Kidney glomerular epithelial cell (primary cell): Measurements from ENCODE around the gene SLC2A8.

Source experiments
- DNase-seq: peaks from one replicate; lab custom pipeline; 2025; lab: John Stamatoyannopoulos, UW

SLC2A8 gene

DNA sequence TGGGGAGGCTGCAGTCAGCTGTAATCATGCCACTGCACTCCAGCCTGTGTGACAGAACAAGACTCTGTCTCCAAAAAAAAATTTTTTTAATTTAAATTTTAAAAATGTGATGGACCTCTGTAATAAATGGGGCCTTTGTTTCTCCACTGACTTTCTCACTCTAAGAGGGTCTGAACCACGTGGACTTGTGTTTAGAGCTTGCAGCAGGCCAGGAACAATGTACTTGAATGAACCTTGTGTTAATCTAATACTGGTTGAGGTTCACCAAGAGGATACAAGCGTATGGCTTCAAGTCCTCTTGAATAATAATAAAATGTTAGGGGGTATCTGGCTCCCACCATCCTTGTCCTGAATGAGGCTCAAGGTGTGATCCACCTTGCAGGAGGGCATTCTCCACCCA is 14.4 kb upstream of the SLC2A8 start:
- no peak for DNase-seq

DNA sequence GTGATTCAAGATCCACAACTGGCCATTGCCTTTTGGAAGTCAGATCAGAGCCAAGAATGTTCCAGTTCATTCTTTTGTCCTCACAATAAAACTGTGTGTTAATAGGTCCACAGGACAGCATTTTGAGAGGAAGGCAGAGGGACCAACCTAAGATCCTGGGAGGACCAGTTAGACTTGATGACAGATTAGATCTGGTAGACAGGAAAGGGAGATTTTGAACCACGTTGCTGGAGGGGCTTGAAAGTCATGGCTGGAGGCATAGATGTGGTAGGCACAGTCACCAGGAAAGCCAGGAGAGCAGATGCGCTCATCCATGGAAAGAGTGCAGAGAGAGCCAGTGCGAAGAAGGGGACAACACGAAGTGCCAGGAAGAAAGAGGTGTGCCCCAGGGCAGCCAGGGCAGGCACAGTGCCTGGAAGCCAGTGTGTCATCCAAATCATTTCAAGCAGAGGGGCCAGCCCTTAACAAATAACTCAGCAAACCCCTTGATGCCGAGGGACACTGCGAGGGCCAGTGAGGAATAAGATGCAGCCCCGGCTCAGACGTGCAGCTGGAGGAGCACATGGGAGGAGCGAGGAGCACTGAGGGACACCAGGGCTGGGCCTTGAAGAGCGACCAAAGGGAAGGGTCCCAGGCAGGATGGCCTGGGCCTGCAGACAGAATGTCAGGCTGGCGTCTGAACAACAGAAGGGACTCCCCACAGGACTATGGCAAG is 12.8 kb upstream of the SLC2A8 start:
- DNase-seq = no peak

DNA sequence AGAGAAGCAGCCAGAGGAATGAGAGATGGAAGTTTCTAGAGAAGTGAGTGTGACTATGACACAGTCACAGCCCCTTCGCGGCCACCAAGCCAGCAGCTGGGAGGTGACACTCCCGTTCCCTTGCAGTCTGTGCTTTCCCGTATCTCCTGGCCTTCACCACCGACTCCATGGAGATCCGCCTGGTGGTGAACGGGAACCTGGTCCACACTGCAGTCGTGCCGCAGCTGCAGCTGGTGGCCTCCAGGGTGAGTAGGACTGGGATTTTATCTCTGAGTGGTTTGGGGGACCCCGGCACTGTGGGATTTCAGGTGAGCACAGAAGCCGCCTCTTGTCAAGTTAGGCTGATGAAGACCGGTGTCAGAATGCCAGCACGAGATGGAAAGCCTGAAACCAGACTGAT is 12.1 kb upstream of the SLC2A8 start:
- DNase-seq = no peak

DNA sequence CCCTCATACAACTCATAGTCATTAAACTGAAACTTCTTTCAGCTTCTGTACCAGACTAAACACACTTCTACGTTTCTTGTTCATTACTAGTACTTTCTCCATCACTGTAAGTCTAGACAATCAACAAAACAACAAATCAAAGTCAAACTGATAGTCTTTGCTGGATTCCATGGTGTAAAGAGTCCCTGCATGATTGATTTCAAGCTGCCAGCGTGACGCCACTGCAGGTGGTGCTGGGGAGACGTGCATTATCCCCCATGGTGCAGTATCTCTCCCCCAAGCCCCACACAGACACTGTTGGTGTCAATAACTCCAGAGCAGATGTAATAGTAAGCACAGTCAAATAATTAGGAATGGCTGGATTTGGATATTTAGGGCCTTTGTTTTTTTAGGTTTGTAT is 10.7 kb upstream of the SLC2A8 start:
- no peak for DNase-seq

DNA sequence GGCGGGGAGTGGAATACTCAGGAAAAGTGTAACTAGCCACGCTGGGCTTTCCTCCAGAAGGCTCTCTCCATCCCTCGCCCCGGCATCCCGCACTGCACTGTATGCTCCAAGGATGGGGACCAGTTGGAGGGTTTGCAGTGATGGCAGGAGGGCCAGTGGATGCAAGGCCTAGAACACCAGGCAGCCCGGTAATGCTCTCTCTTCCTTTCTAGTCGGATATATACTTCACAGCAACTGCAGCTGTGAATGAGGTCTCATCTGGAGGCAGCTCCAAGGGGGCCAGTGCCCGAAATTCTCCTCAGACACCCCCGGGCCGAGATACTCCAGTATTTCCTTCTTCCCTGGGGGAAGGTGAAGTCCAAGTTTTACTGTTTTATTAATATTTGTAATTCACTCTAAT is 10.0 kb upstream of the SLC2A8 start:
- DNase-seq = no peak

DNA sequence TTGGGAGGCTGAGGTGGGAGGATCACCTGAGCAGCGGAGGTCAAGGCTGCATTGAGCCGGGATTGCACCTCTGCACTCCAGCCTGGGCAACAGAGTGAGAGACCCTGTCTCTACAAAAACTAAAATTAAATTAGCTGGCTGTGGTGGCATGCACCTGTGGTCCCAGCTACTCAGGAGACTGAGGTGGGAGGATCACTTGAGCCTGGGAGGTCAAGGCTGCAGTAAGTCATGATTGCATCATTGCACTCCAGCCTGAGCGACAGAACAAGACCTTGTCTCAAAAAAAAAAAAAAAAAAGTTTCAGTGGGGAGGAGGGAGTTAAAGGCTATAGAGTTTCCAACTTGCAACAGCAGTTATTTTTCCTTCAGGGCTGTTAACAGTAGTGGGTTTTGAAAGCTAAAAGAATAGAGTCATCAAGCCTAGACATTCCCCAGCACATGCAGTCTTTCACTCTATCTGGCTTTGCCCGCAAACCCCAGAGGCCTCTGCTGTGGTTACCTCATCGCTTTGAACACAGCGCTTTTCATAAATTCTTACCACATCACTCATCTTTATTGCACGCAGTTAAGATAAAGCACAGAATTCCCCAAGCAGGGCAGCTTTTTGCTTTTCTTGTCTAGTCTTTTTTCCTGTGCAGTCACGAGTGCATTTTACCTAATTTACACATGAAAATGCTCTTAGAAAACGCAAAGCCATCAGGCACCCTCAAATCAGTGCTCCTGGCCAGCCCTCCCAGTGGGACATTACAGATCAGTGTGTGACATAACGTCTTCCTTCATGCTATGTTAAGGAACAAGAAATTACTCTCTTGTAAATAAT is 8.7 kb upstream of the SLC2A8 start:
- peak; percentile 97 for DNase-seq

DNA sequence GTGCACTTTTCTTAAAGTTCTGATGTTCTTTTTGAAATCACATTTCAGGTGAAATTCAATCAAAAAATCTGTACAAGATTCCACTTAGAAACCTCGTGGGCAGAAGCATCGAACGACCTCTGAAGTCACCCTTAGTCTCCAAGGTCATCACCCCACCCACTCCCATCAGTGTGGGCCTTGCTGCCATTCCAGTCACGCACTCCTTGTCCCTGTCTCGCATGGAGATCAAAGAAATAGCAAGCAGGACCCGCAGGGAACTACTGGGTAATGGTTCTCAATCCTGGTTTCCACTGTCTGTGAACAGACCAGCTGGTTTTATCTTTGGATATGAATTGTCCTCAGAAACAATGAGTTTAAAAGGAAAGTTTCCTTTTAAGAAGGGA is 8.1 kb upstream of the SLC2A8 start:
- peak; percentile 28 for DNase-seq

DNA sequence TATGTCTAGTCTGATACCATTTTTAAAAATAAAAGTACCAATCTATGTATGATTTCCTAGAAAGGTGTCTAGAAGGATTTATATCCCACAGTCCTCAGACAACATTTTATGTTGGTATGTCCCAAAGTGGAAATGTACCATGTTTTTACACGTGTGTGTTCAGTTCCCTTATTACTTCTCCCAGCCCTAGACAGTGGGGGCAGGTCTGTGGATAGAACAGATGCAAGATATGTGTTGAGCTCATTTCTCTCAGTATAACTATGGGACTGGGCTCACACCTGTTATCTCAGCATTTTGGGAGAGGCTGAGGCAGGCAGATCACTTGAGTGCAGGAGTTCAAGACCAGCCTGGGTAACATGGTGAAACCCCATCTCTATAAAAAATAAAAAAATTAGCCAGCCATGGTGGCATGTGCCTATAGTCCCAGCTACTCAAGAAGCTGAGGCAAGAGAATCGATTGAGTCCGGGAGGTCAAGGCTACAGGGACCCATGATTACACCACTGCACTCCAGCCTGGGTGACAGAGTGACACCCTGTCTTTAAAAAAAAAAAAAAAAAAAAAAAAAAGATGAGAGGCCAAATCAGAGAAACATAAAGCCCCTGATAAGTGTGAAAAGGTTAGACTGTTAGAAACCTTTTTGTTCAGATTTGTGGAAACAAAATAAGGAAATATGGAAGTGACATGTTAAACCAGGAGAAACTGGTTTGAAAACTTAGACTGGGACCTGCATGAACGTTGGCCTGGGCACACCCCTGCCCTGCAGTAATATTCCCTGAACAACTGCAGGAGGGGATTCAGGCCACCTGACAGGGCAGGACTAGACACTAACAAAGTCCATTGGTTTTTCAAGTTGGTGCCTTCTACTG is 7.4 kb upstream of the SLC2A8 start:
- no peak for DNase-seq

DNA sequence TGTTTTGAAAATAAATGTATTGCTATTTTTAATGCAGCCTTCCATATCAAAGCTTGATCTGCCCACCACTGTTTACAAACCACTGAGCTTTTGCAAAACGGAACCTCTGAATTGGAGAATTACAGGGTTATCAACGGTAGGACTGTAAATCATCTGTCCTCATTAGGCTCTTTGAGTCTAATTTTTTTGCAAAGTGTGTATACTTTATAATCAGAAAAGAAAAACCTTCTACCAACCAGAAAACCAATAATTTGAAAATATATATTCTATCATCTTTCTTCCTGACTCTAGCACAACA is 6.8 kb upstream of the SLC2A8 start:
- DNase-seq = no peak

DNA sequence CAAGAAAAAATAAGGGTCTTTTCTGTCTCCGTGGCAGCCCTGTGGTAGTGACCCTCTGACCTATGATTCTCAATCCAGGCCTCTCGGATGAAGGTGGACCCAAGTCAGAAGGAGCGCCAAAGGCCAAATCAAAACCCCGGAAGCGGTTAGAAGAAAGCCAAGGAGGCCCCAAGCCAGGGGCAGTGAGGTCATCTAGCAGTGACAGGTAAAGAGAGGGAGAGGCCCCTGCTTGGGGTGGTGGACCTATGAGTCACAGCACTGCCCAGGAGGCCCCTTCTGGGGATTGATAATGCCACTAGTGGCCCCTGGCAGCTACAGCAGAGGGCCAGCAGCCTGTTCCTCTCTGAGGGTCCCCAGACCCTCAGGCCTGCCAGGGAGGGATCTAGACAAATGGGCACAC is 6.4 kb upstream of the SLC2A8 start:
- DNase-seq = no peak

DNA sequence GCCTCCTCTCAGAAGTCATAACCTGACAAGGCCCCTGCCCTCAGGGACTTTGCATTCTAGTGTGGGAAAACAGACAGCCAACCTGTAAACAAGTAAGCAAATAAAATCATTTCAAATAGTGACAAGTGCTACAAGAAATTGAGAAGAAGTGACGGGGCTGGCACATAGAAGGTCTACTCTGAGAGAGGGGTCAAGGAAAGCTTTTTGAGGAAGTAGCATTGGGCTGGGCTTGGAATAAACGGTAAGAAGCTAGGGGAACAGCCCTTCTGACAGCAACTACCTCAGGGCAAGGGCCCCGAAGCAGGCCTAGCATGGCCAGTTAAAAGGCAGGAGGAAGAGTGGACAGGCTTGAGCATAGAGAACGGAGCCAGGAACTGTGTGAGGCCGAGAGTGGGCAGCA is 4.8 kb upstream of the SLC2A8 start:
- no peak for DNase-seq

DNA sequence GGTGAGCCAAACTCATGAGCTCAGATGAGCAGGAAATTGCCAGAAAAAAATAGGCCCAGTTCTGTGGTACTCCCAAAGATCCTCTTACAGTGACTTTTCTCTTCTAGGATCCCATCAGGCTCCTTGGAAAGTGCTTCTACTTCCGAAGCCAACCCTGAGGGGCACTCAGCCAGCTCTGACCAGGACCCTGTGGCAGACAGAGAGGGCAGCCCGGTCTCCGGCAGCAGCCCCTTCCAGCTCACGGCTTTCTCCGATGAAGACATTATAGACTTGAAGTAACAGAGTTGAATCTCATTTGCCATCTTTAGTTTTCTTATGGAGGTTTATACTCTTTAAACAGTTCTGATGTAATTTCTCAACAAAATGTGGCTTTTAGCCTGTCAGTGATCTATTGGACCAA is 4.0 kb upstream of the SLC2A8 start:
- DNase-seq = no peak

DNA sequence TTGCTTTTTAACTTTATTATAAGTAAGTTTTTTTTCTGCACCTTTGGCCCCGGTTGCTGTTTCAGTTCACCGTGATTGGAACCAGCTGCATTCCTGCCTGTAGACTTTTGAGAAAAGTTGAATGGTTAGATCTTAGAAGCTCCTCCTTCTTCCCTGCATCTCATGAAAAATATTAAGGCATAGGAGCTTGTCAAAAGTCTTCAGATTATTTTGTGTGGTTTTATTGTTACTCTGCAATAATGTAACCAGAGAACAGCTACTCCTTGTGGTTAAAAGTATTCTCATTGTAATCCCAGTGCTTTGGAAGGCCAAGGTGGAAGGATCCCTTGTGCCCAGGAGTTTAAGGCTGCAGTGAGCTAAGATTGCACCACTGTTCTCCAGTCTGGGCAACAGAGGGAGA is 3.3 kb upstream of the SLC2A8 start:
- no peak for DNase-seq

DNA sequence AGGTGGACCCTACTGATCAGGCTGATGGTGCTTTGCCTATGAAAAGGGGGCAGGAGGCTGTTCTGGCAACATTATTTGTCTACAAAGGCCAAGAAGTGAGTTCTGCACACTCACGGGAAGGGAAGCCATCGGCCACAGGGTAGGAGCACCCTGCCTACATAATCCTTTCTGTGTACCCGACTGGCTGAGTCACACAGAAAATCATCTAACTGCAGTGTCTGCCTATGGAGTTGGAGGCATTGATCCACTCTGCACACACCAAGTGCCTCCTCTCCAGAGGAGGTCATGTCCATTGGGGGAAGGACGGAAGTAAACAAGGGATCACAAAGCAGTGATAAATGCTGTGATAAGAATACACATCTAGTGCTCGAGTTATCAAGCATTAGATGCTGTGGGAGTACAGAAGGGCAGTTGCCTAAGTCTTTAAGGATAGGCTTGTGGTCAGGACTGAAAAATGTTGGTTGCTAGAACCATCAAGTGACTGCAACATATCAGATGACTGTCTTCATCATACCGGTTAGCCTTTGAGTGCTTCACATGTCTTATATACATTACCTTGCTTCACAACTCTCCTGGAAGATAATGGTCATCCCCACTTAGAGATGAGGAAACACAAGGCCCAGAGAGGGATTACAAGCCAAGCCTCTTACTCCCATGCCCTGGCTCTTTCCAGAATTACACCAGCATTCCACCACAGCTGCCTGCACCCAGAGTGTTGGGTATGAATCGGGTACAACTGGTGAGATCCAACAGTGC is 1.3 kb upstream of the SLC2A8 start:
- no peak for DNase-seq

DNA sequence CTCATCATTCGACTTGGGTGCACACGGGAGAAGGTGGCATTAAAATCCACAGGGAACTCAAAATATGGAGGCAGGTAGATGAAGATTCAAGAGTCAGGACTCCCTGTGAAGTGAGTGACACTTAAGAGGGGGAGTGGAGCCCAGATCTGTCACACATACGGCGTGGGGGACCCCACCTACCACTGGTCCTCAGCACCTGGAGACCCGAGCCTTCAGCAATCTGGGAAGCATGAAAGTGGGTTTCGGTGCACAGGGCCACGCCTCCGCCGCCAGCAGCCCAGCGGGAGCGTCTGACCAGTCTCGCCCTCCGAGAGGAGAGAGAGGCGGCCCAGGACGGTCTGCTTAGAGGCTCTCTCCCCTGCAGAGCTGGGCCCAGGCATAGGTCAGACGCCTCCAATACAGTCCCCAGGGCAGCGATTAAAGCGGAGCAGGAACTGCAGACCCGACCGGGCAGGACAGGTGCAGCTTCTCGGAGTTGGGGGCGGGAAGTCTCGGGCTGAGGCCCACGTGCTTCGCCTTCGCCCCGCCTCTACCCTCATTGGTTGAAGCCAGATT is 639 bp upstream of the SLC2A8 start:
- DNase-seq = no peak

DNA sequence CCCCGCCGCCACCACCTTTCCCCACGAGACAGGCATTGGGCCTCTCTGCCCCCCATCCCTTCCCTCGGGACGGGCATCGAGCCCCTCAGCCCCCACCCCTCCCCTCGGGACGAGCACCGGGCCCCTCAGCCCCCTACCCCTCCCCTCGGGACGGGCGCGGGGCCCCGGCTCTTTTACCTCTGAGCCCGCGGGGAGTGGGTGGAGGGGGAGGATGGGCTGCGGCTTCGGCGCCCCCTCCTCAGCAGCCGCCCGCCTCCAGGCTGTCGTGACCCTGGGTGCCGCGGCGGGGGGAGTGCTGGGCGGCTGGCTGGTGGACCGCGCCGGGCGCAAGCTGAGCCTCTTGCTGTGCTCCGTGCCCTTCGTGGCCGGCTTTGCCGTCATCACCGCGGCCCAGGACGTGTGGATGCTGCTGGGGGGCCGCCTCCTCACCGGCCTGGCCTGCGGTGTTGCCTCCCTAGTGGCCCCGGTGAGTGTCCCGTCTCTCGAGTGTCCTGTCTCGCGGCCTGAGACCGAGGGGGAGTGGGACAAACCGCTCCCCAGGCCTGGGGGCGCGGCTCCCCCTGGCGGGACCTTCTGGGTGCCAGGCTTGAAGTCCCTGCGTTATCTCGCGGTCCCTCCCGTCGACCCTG is 791 bp downstream of the SLC2A8 start:
- peak; percentile 3 for DNase-seq

DNA sequence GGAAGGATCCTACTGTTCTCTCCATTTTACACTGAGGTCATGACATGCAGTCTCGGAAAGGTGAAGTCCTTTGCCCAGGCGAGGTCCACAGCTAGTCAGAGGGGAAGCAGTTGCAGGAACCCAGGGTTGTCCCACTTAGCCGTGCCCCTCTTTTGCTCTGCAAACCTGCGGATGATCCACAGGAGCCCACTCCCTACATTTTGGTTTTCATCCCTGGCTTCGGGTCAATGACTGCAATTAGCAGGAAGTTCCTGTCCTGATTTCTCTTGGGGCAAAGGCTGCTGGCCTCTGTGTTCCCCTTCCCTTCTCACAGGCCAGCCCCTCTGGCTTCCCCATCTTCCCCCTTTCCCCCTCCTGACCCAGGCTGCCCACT is 1.3 kb downstream of the SLC2A8 start:
- DNase-seq = no peak

DNA sequence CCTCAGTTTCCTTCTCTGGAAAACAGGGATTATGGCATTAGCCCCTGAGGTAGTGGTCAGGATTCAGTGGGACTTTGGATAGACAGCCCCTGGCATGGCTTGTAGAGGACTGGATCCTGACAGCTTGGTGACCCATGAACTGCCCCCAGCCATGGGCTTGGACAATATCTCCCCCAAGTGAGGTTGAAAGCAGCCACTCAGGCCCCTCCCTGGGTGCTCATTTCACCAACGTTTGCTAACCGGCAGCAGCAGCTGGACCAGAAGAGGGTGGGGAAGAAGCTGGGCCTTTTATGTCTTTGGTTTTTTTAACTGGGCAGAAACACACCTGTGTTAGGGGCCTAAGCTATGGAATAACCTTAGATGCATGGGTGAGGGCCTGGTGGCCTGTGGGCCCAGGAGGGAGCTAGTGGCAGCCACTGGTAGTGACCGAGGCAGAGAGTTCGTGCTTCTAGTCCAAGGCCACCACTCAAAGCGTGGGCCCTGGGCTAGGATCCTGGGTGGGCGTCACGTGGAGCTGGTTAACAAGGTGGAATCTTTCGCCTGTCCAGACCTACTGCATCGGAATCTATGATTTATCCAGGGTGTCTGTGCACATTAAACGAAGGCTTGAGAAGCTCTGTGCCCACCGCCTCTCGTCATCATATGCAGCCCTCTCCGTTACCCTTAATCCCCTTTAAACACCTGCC is 1.9 kb downstream of the SLC2A8 start:
- no peak for DNase-seq

DNA sequence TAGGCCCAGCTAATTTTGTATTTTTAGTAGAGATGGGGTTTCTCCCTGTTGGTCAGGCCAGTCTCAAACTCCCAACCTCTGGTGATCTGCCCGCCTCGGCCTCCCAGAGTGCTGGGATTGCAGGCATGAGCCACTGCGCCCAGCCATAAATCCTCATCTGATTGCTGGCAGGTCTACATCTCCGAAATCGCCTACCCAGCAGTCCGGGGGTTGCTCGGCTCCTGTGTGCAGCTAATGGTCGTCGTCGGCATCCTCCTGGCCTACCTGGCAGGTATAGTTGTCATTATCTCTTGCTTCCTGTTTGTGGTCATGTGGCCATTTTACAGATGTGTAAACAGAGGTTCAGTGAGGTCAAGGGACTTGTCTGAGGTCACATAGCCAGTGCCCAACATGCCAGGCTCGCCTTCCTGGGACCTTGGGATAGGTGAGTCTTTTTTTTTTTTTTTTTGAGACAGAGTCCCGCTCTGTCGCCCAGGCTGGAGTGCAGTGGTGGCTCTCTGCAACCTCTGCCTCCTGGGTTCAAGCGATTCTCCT is 2.8 kb downstream of the SLC2A8 start:
- no peak for DNase-seq

DNA sequence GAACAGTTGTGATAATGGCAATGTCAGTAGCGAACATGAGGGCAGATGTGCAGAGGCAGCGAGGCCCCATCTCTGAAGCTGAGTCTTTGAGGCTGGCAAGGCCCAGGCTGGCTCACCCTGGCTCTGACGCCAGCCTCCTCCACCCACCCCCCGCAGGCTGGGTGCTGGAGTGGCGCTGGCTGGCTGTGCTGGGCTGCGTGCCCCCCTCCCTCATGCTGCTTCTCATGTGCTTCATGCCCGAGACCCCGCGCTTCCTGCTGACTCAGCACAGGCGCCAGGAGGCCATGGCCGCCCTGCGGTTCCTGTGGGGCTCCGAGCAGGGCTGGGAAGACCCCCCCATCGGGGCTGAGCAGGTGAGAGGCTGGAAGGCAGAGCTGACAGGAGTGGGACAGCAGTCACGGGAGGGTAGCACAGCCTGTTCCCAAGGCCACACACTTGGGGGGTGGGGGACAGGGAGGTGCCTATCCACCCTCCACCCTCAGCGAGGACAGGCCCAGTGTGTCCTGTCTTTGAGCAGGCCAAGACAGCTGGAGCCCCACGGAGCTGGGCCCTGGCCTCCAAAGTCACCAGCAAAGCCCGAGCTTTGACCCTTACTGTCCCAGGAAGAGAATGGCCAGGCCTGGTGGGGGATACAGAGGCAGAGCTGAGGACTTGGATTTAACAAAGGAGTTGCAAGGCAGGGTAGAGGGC is 5.6 kb downstream of the SLC2A8 start:
- no peak for DNase-seq
